ENCODE measurements around the gene SEMA4B. TPM values are rescaled to one million over a fixed set of nuclear protein-coding genes. Genes with fewer than 3 reads are reported as not detected.
A peak's percentile ranks its signal among the peaks of the same experiment; 100 is the strongest.

The SEMA4B gene
- polyA plus RNA-seq, 1 donor (not counting 4 experiments of a cell fraction or from before 2014, with no cell fraction given) = 58.7 TPM

DNA sequence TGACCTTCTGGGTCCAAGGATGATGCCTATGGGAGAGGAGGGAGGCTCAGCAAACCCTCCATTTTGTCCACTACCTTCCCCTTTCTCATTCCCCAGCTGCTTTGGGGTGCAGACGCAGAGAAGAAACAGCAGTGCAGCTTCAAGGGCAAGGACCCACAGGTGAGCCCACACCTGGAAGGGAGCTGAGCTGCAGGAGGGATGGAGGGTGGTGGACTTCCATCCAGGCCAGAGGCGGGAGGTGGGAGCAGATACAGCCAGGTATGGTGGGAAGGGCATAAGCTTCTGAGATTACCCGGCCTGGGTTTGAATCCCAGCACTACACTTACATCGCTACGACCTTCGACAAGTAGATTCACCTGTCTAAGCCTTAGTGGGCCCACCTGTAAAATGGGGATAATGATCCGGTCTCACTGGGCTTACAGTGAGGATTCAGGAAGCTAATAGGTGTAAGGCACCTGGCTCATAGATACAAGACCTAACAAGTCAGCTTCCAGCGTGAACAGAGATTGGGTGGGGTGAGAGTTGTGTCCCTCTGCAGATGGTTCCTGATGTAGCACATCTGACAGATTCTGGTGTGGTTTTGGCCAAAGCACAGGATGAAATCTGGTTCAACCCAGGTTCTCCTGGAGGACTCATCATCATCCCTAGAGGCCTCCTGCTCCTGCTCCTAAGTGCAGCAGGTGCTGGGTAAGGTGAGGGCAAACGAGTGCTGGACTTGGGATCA is 16.7 kb downstream of the SEMA4B start:
- dilution Hi-C loops (cut with MboI; ENCODE audit: extremely low pct_ligation_motif_present, low sequenced_read_pairs) = no loop called here
- DNase-seq (ENCODE audit: low read depth, low spot score) (no peak), FAIRE-seq (peak; percentile 36)
- Histone ChIP-seq H3K79me2 (ENCODE audit: control insufficient read depth, insufficient read depth, low read length) (peaks cover 61% of the 10 kb centered on the region), H3K36me3 (ENCODE audit: control insufficient read depth in 2 of 2, extremely low read depth in 1 of 2, insufficient read depth in 2 of 2, low read length in 2 of 2) (peaks cover 17 to 51% of the 10 kb centered on the region in 2 experiments), H3K4me2 (ENCODE audit: control insufficient read depth, extremely low read depth, insufficient read depth, low read depth, low read length) (no peak overlapping the region), H3K9me3 (ENCODE audit: control insufficient read depth, low read depth, low read length) (no peaks in the 10 kb centered on the region), H3K9ac (ENCODE audit: control insufficient read depth, extremely low read depth, insufficient read depth, low read length) (no peak overlapping the region), H3K27ac (ENCODE audit: control insufficient read depth, insufficient read depth, low read length) (no peak overlapping the region), H4K20me1 (ENCODE audit: control insufficient read depth, extremely low read depth, insufficient read depth, low read length) (no peaks in the 10 kb centered on the region), H2AFZ (ENCODE audit: control insufficient read depth, low read length) (no peak overlapping the region), H3K27me3 (ENCODE audit: control insufficient read depth, extremely low read depth, insufficient read depth, low read length) (no peaks in the 10 kb centered on the region), H3K9me1 (ENCODE audit: control insufficient read depth, extremely low read depth, insufficient read depth, low read length) (peaks cover 4% of the 10 kb centered on the region), H3K4me3 (ENCODE audit: control insufficient read depth in 2 of 3, extremely low read depth in 1 of 3, insufficient read depth in 2 of 3, low read depth in 1 of 3, low read length in 3 of 3) (no peak overlapping the region), H3K4me1 (ENCODE audit: control insufficient read depth, extremely low read depth, insufficient read depth, low read length) (peaks cover 34% of the 10 kb centered on the region)
- TF ChIP-seq EZH2 (IDR thresholded peaks at IDR 0.05; ENCODE audit: low read length) = no peak
- TF ChIP-seq, protein P1, sequence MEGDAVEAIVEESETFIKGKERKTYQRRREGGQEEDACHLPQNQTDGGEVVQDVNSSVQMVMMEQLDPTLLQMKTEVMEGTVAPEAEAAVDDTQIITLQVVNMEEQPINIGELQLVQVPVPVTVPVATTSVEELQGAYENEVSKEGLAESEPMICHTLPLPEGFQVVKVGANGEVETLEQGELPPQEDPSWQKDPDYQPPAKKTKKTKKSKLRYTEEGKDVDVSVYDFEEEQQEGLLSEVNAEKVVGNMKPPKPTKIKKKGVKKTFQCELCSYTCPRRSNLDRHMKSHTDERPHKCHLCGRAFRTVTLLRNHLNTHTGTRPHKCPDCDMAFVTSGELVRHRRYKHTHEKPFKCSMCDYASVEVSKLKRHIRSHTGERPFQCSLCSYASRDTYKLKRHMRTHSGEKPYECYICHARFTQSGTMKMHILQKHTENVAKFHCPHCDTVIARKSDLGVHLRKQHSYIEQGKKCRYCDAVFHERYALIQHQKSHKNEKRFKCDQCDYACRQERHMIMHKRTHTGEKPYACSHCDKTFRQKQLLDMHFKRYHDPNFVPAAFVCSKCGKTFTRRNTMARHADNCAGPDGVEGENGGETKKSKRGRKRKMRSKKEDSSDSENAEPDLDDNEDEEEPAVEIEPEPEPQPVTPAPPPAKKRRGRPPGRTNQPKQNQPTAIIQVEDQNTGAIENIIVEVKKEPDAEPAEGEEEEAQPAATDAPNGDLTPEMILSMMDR (optimal IDR thresholded peaks at IDR 0.05 in 1 of 3, IDR thresholded peaks at IDR 0.05 in 1 of 3, conservative IDR thresholded peaks at IDR 0.05 in 1 of 3; ENCODE audit: extremely low read depth in 1 of 3, insufficient read depth in 2 of 3, low read length in 3 of 3) = no peak

DNA sequence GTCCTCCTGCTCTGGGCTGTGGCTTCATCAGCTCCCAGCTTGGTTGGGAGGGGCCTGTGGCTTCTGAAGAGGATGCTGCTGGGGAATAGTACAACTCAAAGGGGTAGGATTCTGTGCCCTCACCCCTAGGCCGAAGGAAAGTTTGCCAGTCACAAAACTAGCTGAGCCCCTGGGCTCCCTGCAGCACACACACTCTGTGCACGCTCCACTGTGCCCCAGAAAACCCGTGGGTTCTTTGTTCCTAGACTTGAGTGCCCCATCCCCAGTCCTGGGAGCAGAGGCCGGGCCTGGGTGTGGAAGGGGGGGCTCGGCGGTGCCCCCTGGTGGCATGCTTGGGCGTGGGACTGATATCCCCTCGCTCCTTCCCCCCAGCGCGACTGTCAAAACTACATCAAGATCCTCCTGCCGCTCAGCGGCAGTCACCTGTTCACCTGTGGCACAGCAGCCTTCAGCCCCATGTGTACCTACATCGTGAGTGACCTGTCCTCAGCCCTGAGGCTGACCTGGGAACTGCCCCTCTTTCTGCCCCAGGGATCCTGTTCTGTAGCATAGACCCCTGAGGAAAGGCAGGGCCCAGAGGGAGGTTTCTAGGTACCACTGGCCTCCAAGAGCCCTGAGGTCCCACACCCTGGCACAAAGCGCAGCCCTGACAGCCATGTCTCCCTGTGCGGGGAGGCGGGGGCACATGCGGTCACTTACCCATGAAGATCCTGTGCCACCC is 18.5 kb downstream of the SEMA4B start:
- Histone ChIP-seq H3K9ac (ENCODE audit: control insufficient read depth, extremely low read depth, insufficient read depth, low read length) (no peak overlapping the region), H3K27me3 (ENCODE audit: control insufficient read depth, extremely low read depth, insufficient read depth, low read length) (no peaks in the 10 kb centered on the region), H3K4me3 (ENCODE audit: control insufficient read depth in 2 of 3, extremely low read depth in 1 of 3, insufficient read depth in 2 of 3, low read depth in 1 of 3, low read length in 3 of 3) (no peak overlapping the region), H3K4me1 (ENCODE audit: control insufficient read depth, extremely low read depth, insufficient read depth, low read length) (peaks cover 17% of the 10 kb centered on the region), H3K9me3 (ENCODE audit: control insufficient read depth, low read depth, low read length) (no peaks in the 10 kb centered on the region), H4K20me1 (ENCODE audit: control insufficient read depth, extremely low read depth, insufficient read depth, low read length) (no peaks in the 10 kb centered on the region), H3K79me2 (ENCODE audit: control insufficient read depth, insufficient read depth, low read length) (peaks cover 52% of the 10 kb centered on the region), H3K36me3 (ENCODE audit: control insufficient read depth in 2 of 2, extremely low read depth in 1 of 2, insufficient read depth in 2 of 2, low read length in 2 of 2) (peaks cover 31 to 53% of the 10 kb centered on the region in 2 experiments), H3K9me1 (ENCODE audit: control insufficient read depth, extremely low read depth, insufficient read depth, low read length) (peaks cover 4% of the 10 kb centered on the region), H2AFZ (ENCODE audit: control insufficient read depth, low read length) (no peak overlapping the region), H3K4me2 (ENCODE audit: control insufficient read depth, extremely low read depth, insufficient read depth, low read depth, low read length) (no peak overlapping the region), H3K27ac (ENCODE audit: control insufficient read depth, insufficient read depth, low read length) (no peak overlapping the region)
- dilution Hi-C loops (cut with MboI; ENCODE audit: extremely low pct_ligation_motif_present, low sequenced_read_pairs) = no loop called here
- no peak for FAIRE-seq
- TF ChIP-seq, protein P1 (optimal IDR thresholded peaks at IDR 0.05 in 1 of 3, IDR thresholded peaks at IDR 0.05 in 1 of 3, conservative IDR thresholded peaks at IDR 0.05 in 1 of 3; ENCODE audit: extremely low read depth in 1 of 3, insufficient read depth in 2 of 3, low read length in 3 of 3) = peak; percentile 51 to 62 (median 59)
- TF ChIP-seq EZH2 (IDR thresholded peaks at IDR 0.05; ENCODE audit: low read length) = no peak
- no peak for DNase-seq (ENCODE audit: low read depth, low spot score)

All from keratinocyte (primary cell).